GM18508 (cell line): Measurements from ENCODE around the gene SLC6A11.

ENCODE experiments used
- ATAC-seq: cut with Tn5 transposase; IDR thresholded peaks from one replicate; pipeline ENCODE4 v1.9.1; 2021; ENCODE audit warnings: moderate number of reproducible peaks; ENCODE audit not compliant: insufficient read depth, unreplicated experiment

SLC6A11 gene

GRCh38 chr3:10945683-10946287, 129.8 kb downstream of the SLC6A11 start:
- ATAC-seq: no peak

- ATAC-seq: no peak
These were observed 130.5 kb downstream of the SLC6A11 start for GRCh38 chr3:10946526-10946925.

- no peak for ATAC-seq
These were observed 132.3 kb downstream of the SLC6A11 start for GRCh38 chr3:10948326-10948725.

GRCh38 chr3:10949197-10949596, 133.2 kb downstream of the SLC6A11 start:
- ATAC-seq: no peak

GRCh38 chr3:10950476-10951294, 134.7 kb downstream of the SLC6A11 start:
- ATAC-seq: no peak

GRCh38 chr3:10951295-10951926, 135.4 kb downstream of the SLC6A11 start:
- ATAC-seq: no peak

GRCh38 chr3:10952525-10952924, 136.5 kb downstream of the SLC6A11 start:
- no peak for ATAC-seq

GRCh38 chr3:10954740-10955139, 138.7 kb downstream of the SLC6A11 start:
- no peak for ATAC-seq

GRCh38 chr3:10955711-10956453, 139.9 kb downstream of the SLC6A11 start:
- ATAC-seq: no peak

- no peak for ATAC-seq
These were observed 140.5 kb downstream of the SLC6A11 start for GRCh38 chr3:10956531-10956930.

- no peak for ATAC-seq
These were observed 141.0 kb downstream of the SLC6A11 start for GRCh38 chr3:10956986-10957385.

GRCh38 chr3:10957976-10958749, 142.1 kb downstream of the SLC6A11 start:
- no peak for ATAC-seq

- ATAC-seq: no peak
These were observed 144.2 kb downstream of the SLC6A11 start for GRCh38 chr3:10960255-10960654.

- no peak for ATAC-seq
These were observed 145.9 kb downstream of the SLC6A11 start for GRCh38 chr3:10961921-10962320.

GRCh38 chr3:10962481-10963036, 146.5 kb downstream of the SLC6A11 start:
- no peak for ATAC-seq

- ATAC-seq: no peak
These were observed 148.6 kb downstream of the SLC6A11 start for GRCh38 chr3:10964537-10965167.

- no peak for ATAC-seq
These were observed 152.4 kb downstream of the SLC6A11 start for GRCh38 chr3:10968401-10968800.

- ATAC-seq: no peak
These were observed 154.4 kb downstream of the SLC6A11 start for GRCh38 chr3:10970306-10970960.
